ENCODE data around the gene MDP1.

Gene MDP1

DNA sequence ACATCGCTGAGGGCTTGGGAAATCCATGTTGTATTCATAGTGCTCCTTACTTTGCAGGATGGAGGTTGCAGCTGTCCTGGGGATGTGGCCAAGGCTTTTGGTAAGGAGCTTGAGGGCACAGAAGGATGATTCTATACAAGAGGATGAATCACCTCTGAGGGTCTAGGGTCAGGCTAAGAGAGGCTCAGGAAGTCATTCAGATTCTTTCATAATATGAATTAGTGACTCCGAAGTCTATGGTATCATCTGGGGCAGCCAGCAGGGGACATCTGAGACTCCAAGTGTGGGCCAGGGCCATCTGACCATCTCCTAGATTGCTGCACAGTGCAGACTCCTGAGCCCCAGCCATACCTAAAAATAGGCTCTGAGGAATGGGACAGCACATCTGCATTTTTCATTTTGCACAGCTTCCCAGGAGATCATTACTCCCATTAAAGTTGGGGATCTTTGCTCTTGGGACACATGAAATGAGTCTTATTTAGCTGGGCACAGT, 21.6 kb upstream of the MDP1 start:
- Histone ChIP-seq H2AFZ (ENCODE audit: insufficient read depth, low read length, poor library complexity) (no peak overlapping the region), H3K4me1 (ENCODE audit: control insufficient read depth in 1 of 2, insufficient read depth in 2 of 2, low read length in 2 of 2) (peaks cover 7 to 17% of the 10 kb centered on the region in 2 experiments), H3K27me3 (ENCODE audit: insufficient read depth, low read length) (no peaks in the 10 kb centered on the region), H4K91ac (ENCODE audit: low read depth, low read length) (no peak overlapping the region), H3K18ac (ENCODE audit: low read length) (no peak overlapping the region), H3K23ac (ENCODE audit: low read length) (no peak overlapping the region), H3K9ac (ENCODE audit: low read length) (no peak overlapping the region), H3K4ac (ENCODE audit: low read depth, low read length) (no peak overlapping the region), H3K4me2 (ENCODE audit: low read length) (no peak overlapping the region), H3K14ac (ENCODE audit: low read length) (no peak overlapping the region), H2AK5ac (ENCODE audit: low read length) (no peak overlapping the region), H4K12ac (ENCODE audit: low read depth, low read length) (no peak overlapping the region), H2BK120ac (ENCODE audit: insufficient read depth, low read length, poor library complexity) (no peak overlapping the region), H2BK5ac (ENCODE audit: low read depth, low read length, poor library complexity) (no peak overlapping the region), H3K36me3 (ENCODE audit: control insufficient read depth in 1 of 2, insufficient read depth in 2 of 2, low read length in 2 of 2) (peaks cover 26 to 47% of the 10 kb centered on the region in 2 experiments), H3K79me2 (ENCODE audit: control insufficient read depth, insufficient read depth, low read length, poor library complexity) (peaks cover 8% of the 10 kb centered on the region), H3K9me3 (ENCODE audit: insufficient read depth, low read depth, low read length) (peaks cover 4% of the 10 kb centered on the region), H4K8ac (ENCODE audit: low read depth, low read length) (no peak overlapping the region), H3K27ac (ENCODE audit: low read depth, low read length) (no peak overlapping the region), H2BK12ac (ENCODE audit: low read length) (no peak overlapping the region), H3K79me1 (ENCODE audit: low read length) (peaks cover 12% of the 10 kb centered on the region), H3K4me3 (ENCODE audit: low read depth, low read length) (no peak overlapping the region)
- whole genome bisulfite sequencing (ENCODE audit: extremely low coverage, insufficient coverage, insufficient read length), result no CpG with 5 or more reads among the region's 2 CpGs
- DNase-seq, result no peak

DNA sequence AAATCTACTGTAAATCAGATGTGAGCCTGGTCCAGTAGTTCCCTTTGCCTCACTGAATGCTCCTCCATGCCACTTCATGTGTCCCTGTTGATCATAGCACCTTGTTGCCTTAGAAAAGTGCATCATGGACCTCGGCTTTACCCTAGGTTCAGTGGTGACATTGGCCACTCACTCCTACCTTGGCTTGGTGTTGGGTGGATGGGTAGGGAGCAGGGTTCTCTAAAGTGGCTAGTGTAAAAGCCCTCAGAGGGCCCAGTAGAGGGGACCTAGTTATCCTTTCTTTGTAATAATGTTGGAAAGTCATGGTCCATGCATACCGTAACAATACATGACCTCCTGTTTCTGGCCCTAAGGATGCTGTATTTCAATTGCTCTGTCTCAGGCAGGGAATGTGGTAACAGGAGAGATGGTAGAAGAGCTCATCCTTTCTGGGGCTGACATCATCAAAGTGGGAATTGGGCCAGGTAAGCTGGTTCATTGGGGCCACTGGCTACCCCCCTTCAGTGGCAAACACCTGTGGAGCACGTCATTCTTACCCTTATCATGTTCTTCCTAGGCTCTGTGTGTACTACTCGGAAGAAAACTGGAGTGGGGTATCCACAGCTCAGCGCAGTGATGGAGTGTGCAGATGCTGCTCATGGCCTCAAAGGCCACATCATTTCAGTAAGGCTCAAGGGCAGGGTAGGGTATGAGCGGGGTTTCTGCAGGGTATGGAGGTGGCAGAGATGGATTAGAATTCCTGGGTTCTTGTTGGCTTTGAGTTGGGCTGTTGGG, 21.0 kb upstream of the MDP1 start:
- peaks cover 14% of the 10 kb centered on the region for H3K79me1 ChIP-seq (ENCODE audit: low read length)
- no peak overlapping the region for H4K8ac ChIP-seq (ENCODE audit: low read depth, low read length)
- H2BK120ac ChIP-seq (ENCODE audit: insufficient read depth, low read length, poor library complexity), result no peak overlapping the region
- DNase-seq, result no peak
- no peak overlapping the region for H3K9ac ChIP-seq (ENCODE audit: low read length)
- H4K12ac ChIP-seq (ENCODE audit: low read depth, low read length), result no peak overlapping the region
- no peak overlapping the region for H3K23ac ChIP-seq (ENCODE audit: low read length)
- peaks cover 7 to 17% of the 10 kb centered on the region in 2 experiments for H3K4me1 ChIP-seq (ENCODE audit: control insufficient read depth in 1 of 2, insufficient read depth in 2 of 2, low read length in 2 of 2)
- H4K91ac ChIP-seq (ENCODE audit: low read depth, low read length), result no peak overlapping the region
- H3K27me3 ChIP-seq (ENCODE audit: insufficient read depth, low read length), result no peaks in the 10 kb centered on the region
- no peak overlapping the region for H2BK5ac ChIP-seq (ENCODE audit: low read depth, low read length, poor library complexity)
- H2AFZ ChIP-seq (ENCODE audit: insufficient read depth, low read length, poor library complexity), result no peak overlapping the region
- peaks cover 8% of the 10 kb centered on the region for H3K79me2 ChIP-seq (ENCODE audit: control insufficient read depth, insufficient read depth, low read length, poor library complexity)
- peaks cover 26 to 47% of the 10 kb centered on the region in 2 experiments for H3K36me3 ChIP-seq (ENCODE audit: control insufficient read depth in 1 of 2, insufficient read depth in 2 of 2, low read length in 2 of 2)
- no peak overlapping the region for H3K18ac ChIP-seq (ENCODE audit: low read length)
- no CpG with 5 or more reads among the region's 6 CpGs for WGBS (ENCODE audit: extremely low coverage, insufficient coverage, insufficient read length)
- H2BK12ac ChIP-seq (ENCODE audit: low read length), result no peak overlapping the region
- H3K14ac ChIP-seq (ENCODE audit: low read length), result no peak overlapping the region
- H2AK5ac ChIP-seq (ENCODE audit: low read length), result no peak overlapping the region
- no peak overlapping the region for H3K4ac ChIP-seq (ENCODE audit: low read depth, low read length)
- peaks cover 4% of the 10 kb centered on the region for H3K9me3 ChIP-seq (ENCODE audit: insufficient read depth, low read depth, low read length)
- no peak overlapping the region for H3K4me3 ChIP-seq (ENCODE audit: low read depth, low read length)
- no peak overlapping the region for H3K27ac ChIP-seq (ENCODE audit: low read depth, low read length)
- H3K4me2 ChIP-seq (ENCODE audit: low read length), result no peak overlapping the region

DNA sequence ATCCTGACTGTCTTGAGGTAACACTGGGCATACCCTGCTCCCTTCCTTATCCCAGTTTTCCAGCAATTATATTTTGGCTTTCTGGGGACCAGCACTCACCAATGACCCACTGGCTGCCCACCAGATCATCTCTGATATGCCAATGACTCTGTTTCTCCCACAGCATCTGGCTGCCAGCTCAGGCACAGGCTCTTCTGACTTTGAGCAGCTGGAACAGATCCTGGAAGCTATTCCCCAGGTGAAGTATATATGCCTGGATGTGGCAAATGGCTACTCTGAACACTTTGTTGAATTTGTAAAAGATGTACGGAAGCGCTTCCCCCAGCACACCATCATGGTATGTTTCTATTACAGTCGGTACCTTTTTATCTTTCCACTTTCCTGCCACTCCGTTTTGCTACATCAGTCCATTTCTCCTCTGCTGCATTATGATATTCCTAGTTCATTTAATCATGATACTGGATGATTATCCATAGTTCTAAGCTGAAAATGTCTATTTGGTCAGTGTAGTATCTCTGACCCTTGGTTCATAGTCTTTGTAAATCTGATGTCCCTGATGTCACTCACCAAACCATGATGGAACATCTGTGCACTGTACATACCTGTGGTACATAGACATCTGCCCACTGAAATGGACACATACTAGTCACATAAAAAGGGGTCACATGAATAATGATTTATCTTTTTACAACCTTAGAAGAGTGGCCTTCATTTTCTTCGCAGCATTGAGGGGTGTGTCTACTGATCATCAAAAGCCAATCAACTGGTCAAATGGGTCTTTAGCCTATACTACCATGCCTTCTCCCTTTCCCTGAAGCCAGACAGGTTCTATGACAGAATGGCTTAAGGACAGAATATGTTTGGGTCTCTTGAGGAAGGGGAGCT, 20.2 kb upstream of the MDP1 start:
- WGBS (ENCODE audit: extremely low coverage, insufficient coverage, insufficient read length), result no CpG with 5 or more reads among the region's 5 CpGs
- no peak overlapping the region for H3K4me2 ChIP-seq (ENCODE audit: low read length)

DNA sequence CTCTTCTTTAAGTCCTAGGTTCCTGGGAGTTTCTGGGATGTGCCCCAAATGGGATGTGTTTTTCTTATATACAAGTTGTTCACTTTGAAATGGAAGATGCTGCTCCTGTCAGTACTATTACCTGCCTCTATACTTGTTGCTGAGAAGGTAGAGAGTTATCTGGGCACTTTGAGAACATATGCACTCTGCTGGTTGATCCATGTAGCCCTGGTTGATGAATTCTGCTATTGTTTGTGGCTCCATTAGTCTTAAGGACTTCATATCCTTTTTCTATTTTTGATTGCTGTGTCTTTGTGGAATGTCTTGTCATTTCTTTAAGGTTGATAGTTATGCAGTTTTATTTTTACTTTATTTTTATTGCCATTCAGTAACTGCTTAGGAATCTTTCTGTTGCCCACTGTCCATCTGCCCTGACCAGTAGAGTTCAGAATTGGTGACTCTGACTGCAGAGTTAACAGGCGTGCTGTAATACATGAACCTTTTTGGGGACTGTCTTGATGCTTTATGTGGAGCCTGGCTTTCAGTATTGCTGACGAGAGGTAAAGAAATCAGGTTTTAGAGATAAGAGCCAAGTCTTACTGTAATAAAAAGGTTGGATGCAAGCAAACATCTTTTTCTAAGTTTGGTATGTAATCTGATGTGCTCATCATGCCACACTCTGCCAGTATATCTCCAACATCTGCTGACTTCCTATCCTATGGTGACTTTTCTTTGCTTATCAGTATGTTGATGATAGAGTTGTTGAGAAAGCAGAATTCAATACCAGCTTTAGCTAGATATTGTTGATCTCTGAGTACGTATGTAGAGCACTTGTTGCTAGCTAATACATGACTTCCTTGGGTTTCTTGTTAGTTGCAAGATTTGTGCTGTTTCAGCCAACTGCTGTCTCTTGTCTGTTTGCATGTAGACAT, 18.5 kb upstream of the MDP1 start:
- Histone ChIP-seq H3K36me3 (ENCODE audit: control insufficient read depth in 1 of 2, insufficient read depth in 2 of 2, low read length in 2 of 2) (peaks cover 17 to 33% of the 10 kb centered on the region in 2 experiments), H2AK5ac (ENCODE audit: low read length) (no peak overlapping the region), H3K4me1 (ENCODE audit: control insufficient read depth in 1 of 2, insufficient read depth in 2 of 2, low read length in 2 of 2) (peaks cover 8 to 15% of the 10 kb centered on the region in 2 experiments), H3K18ac (ENCODE audit: low read length) (no peak overlapping the region), H3K27ac (ENCODE audit: low read depth, low read length) (no peak overlapping the region), H3K9me3 (ENCODE audit: insufficient read depth, low read depth, low read length) (no peaks in the 10 kb centered on the region), H2BK12ac (ENCODE audit: low read length) (no peak overlapping the region), H3K23ac (ENCODE audit: low read length) (no peak overlapping the region), H3K79me2 (ENCODE audit: control insufficient read depth, insufficient read depth, low read length, poor library complexity) (peaks cover 15% of the 10 kb centered on the region), H2BK5ac (ENCODE audit: low read depth, low read length, poor library complexity) (no peak overlapping the region), H3K79me1 (ENCODE audit: low read length) (peaks cover 16% of the 10 kb centered on the region), H3K4ac (ENCODE audit: low read depth, low read length) (no peak overlapping the region), H3K14ac (ENCODE audit: low read length) (no peak overlapping the region), H3K4me3 (ENCODE audit: low read depth, low read length) (no peak overlapping the region), H2BK120ac (ENCODE audit: insufficient read depth, low read length, poor library complexity) (no peak overlapping the region), H4K8ac (ENCODE audit: low read depth, low read length) (no peak overlapping the region), H3K27me3 (ENCODE audit: insufficient read depth, low read length) (no peaks in the 10 kb centered on the region), H4K12ac (ENCODE audit: low read depth, low read length) (no peak overlapping the region), H2AFZ (ENCODE audit: insufficient read depth, low read length, poor library complexity) (no peak overlapping the region), H4K91ac (ENCODE audit: low read depth, low read length) (no peak overlapping the region), H3K4me2 (ENCODE audit: low read length) (no peak overlapping the region), H3K9ac (ENCODE audit: low read length) (no peak overlapping the region)
- WGBS (ENCODE audit: extremely low coverage, insufficient coverage, insufficient read length), result no CpG with 5 or more reads among the region's 3 CpGs
- no peak for DNase-seq

More for the DNA sequence above, 20.2 kb upstream of the MDP1 start:
- Histone ChIP-seq H3K27me3 (ENCODE audit: insufficient read depth, low read length) (no peaks in the 10 kb centered on the region), H3K4me3 (ENCODE audit: low read depth, low read length) (no peak overlapping the region), H3K4me1 (ENCODE audit: control insufficient read depth in 1 of 2, insufficient read depth in 2 of 2, low read length in 2 of 2) (peaks cover 7 to 15% of the 10 kb centered on the region in 2 experiments), H3K79me1 (ENCODE audit: low read length) (peaks cover 16% of the 10 kb centered on the region), H2AK5ac (ENCODE audit: low read length) (no peak overlapping the region), H3K9ac (ENCODE audit: low read length) (no peak overlapping the region), H3K9me3 (ENCODE audit: insufficient read depth, low read depth, low read length) (peaks cover 4% of the 10 kb centered on the region), H3K36me3 (ENCODE audit: control insufficient read depth in 1 of 2, insufficient read depth in 2 of 2, low read length in 2 of 2) (peaks cover 25 to 45% of the 10 kb centered on the region in 2 experiments), H2BK12ac (ENCODE audit: low read length) (no peak overlapping the region), H2BK5ac (ENCODE audit: low read depth, low read length, poor library complexity) (no peak overlapping the region), H2BK120ac (ENCODE audit: insufficient read depth, low read length, poor library complexity) (no peak overlapping the region), H4K8ac (ENCODE audit: low read depth, low read length) (no peak overlapping the region), H3K23ac (ENCODE audit: low read length) (no peak overlapping the region), H3K4ac (ENCODE audit: low read depth, low read length) (no peak overlapping the region), H3K27ac (ENCODE audit: low read depth, low read length) (no peak overlapping the region), H2AFZ (ENCODE audit: insufficient read depth, low read length, poor library complexity) (no peak overlapping the region), H4K91ac (ENCODE audit: low read depth, low read length) (no peak overlapping the region), H3K14ac (ENCODE audit: low read length) (no peak overlapping the region), H3K18ac (ENCODE audit: low read length) (no peak overlapping the region), H4K12ac (ENCODE audit: low read depth, low read length) (no peak overlapping the region), H3K79me2 (ENCODE audit: control insufficient read depth, insufficient read depth, low read length, poor library complexity) (peaks cover 13% of the 10 kb centered on the region)
- no peak for DNase-seq
